Loucy (cell line): ENCODE measurements around the gene PPM1G.
A peak's percentile ranks its signal among the peaks of the same experiment; 100 is the strongest.

ENCODE experiments used
- H2AFZ ChIP-seq: fragments of 200-600 bp; sonication (generic); 2 replicates; pipeline ENCODE4 v1.6.0; 2016; ENCODE audit warnings: antibody characterized with exemption, mild to moderate bottlenecking, low read length, moderate library complexity
- H3F3A ChIP-seq: fragments of 200-600 bp; 2 replicates; pipeline ENCODE4 v1.6.0; 2016; ENCODE audit warnings: antibody characterized with exemption, low read depth, mild to moderate bottlenecking
- H3K27me3 ChIP-seq: fragments of 200-600 bp; sonication (generic); 2 replicates; pipeline ENCODE4 v1.6.1; 2014; ENCODE audit warnings: low read length, mild to moderate bottlenecking; ENCODE audit not compliant: insufficient read depth, poor library complexity, severe bottlenecking
- H3K36me3 ChIP-seq: fragments of 200-600 bp; sonication (generic); 2 replicates; pipeline ENCODE4 v1.6.1; 2016; ENCODE audit warnings: low read length; ENCODE audit not compliant: insufficient read depth
- H3K4me1 ChIP-seq: fragments of 200-600 bp; sonication (generic); 2 replicates; pipeline ENCODE4 v1.5.1; 2014; ENCODE audit warnings: low read length, mild to moderate bottlenecking; ENCODE audit not compliant: insufficient read depth, poor library complexity, severe bottlenecking
- H3K4me2 ChIP-seq: fragments of 200-600 bp; sonication (generic); 2 replicates; pipeline ENCODE4 v1.6.0; 2014; ENCODE audit warnings: antibody characterized with exemption, low read length, low read depth, mild to moderate bottlenecking; ENCODE audit not compliant: poor library complexity, severe bottlenecking
- H3K4me3 ChIP-seq: fragments of 200-600 bp; sonication (generic); 2 replicates; pipeline ENCODE4 v1.5.1; 2014; ENCODE audit warnings: low read length, mild to moderate bottlenecking, mixed read lengths; ENCODE audit not compliant: poor library complexity, severe bottlenecking
- H3K79me2 ChIP-seq: fragments of 200-600 bp; sonication (generic); 2 replicates; pipeline ENCODE4 v1.6.1; 2014; ENCODE audit warnings: low read length; ENCODE audit not compliant: insufficient read depth
- H3K9ac ChIP-seq: fragments of 200-600 bp; sonication (generic); 2 replicates; pipeline ENCODE4 v1.6.0; 2014; ENCODE audit warnings: mild to moderate bottlenecking, low read depth, low read length, moderate library complexity; ENCODE audit not compliant: poor library complexity, severe bottlenecking
- H3K9me2 ChIP-seq: fragments of 200-600 bp; sonication (generic); replicated peaks from 2 replicates; pipeline ENCODE4 v1.6.1; 2016; ENCODE audit warnings: low read depth, low read length, mixed read lengths
- H3K9me3 ChIP-seq: fragments of 200-600 bp; sonication (generic); 2 replicates; pipeline ENCODE4 v1.6.1; 2014; ENCODE audit warnings: mild to moderate bottlenecking, antibody characterized with exemption, low read length, low read depth; ENCODE audit not compliant: insufficient read depth
- H4K20me1 ChIP-seq: fragments of 200-600 bp; sonication (generic); 2 replicates; pipeline ENCODE4 v1.6.0; 2014; ENCODE audit warnings: antibody characterized with exemption, low read length, mild to moderate bottlenecking; ENCODE audit not compliant: insufficient read depth, poor library complexity, severe bottlenecking
- CTCF ChIP-seq: fragments of 200-600 bp; sonication (generic); conservative IDR thresholded peaks from 2 replicates; pipeline ENCODE4 v1.5.1; 2014; ENCODE audit warnings: mild to moderate bottlenecking, antibody characterized with exemption, low read length
- EZH2phosphoT487 ChIP-seq: fragments of 200-600 bp; IDR thresholded peaks from 2 replicates; pipeline ENCODE4 v1.6.1; 2018; ENCODE audit warnings: antibody characterized with exemption, mild to moderate bottlenecking, moderate library complexity, borderline replicate concordance

PPM1G gene

GRCh38 chr2:27351802-27352598 lies 57.4 kb downstream of the PPM1G start:
- Histone ChIP-seq H3K4me3 (no peak overlapping the region), H3F3A (0 out of 2 replicates have a peak, but pooled peaks cover 2% of the 10 kb centered on the region), H3K36me3 (no peaks in the 10 kb centered on the region), H3K9me3 (no peaks in the 10 kb centered on the region), H3K4me1 (peaks cover 18% of the 10 kb centered on the region), H3K27me3 (no peaks in the 10 kb centered on the region), H3K4me2 (peak overlapping the region; percentile 32), H3K9me2 (no peaks in the 10 kb centered on the region), H3K79me2 (peaks cover 88% of the 10 kb centered on the region), H3K9ac (no peak overlapping the region), H4K20me1 (peaks cover 34% of the 10 kb centered on the region), H2AFZ (no peak overlapping the region)
- TF ChIP-seq EZH2phosphoT487 (no peak), CTCF (no peak)

GRCh38 chr2:27350106-27350693 lies 59.2 kb downstream of the PPM1G start:
- TF ChIP-seq CTCF: no peak
- TF ChIP-seq EZH2phosphoT487: no peak
- H4K20me1 ChIP-seq: peaks cover 35% of the 10 kb centered on the region
- peaks cover 91% of the 10 kb centered on the region for H3K79me2 ChIP-seq

DNA sequence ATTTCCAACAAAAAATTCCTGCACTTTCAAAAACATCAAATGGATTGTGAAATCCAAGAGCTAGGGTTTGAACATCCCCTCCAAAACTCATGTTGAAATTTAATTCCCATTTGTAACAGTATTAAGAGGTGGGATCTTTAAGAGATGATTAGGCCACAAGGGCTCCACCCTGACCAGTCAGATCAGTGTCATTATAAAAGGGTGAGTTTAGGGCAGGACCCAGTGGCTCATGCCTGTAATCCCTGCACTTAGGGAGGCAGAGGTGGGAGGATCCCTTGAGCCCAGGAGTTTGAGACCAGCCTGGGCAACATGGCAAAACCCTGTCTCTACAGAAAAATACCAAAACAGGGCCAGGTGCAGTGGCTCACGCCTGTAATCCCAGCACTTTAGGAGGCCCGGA lies 61.8 kb downstream of the PPM1G start:
- TF ChIP-seq EZH2phosphoT487: no peak
- no peak for TF ChIP-seq CTCF
- Histone ChIP-seq H3K79me2 (peaks cover 77% of the 10 kb centered on the region), H3K27me3 (no peaks in the 10 kb centered on the region), H3K9ac (no peak overlapping the region), H4K20me1 (peaks cover 32% of the 10 kb centered on the region), H3K4me2 (no peak overlapping the region), H2AFZ (no peak overlapping the region), H3K4me1 (peaks cover 5% of the 10 kb centered on the region), H3K36me3 (peaks cover 7% of the 10 kb centered on the region; the same call in 1 of the 2 replicates), H3K9me2 (no peaks in the 10 kb centered on the region), H3K9me3 (no peaks in the 10 kb centered on the region), H3F3A (0 out of 2 replicates have a peak, but pooled peaks cover under 1% of the 10 kb centered on the region), H3K4me3 (no peak overlapping the region)

More at GRCh38 chr2:27350106-27350693, 59.2 kb downstream of the PPM1G start:
- no peak overlapping the region for H3K4me3 ChIP-seq
- H3K4me1 ChIP-seq: peaks cover 12% of the 10 kb centered on the region
- H3K9ac ChIP-seq: no peak overlapping the region
- no peak overlapping the region for H2AFZ ChIP-seq
- H3K4me2 ChIP-seq: no peak overlapping the region
- H3F3A ChIP-seq: 0 out of 2 replicates have a peak, but pooled peaks cover 2% of the 10 kb centered on the region
- H3K27me3 ChIP-seq: no peaks in the 10 kb centered on the region
- H3K36me3 ChIP-seq: no peaks in the 10 kb centered on the region
- H3K9me2 ChIP-seq: no peaks in the 10 kb centered on the region
- H3K9me3 ChIP-seq: no peaks in the 10 kb centered on the region
